Neural cell (in vitro differentiated cells): Measurements from ENCODE around the gene IL36B. TPM values are rescaled to one million over a fixed set of nuclear protein-coding genes. Genes with fewer than 3 reads are reported as not detected.

Source experiments
- H2AFZ ChIP-seq: fragments of 200-600, 300-800 bp; sonication (generic), shearing (Covaris generic); 2 replicates; pipeline ENCODE4 v1.6.0; 2014; ENCODE audit warnings: low read depth, mild to moderate bottlenecking, antibody characterized with exemption, low read length, moderate library complexity
- H3F3A ChIP-seq: fragments of 200-600 bp; shearing (Covaris generic); 2 replicates; pipeline ENCODE4 v1.6.1; 2016; ENCODE audit warnings: mild to moderate bottlenecking, moderate library complexity, mixed read lengths, antibody characterized with exemption, low read length; ENCODE audit not compliant: insufficient read depth, poor library complexity, severe bottlenecking
- H3K27ac ChIP-seq: fragments of 200-600, 300-800 bp; sonication (generic), shearing (Covaris generic); 2 replicates; pipeline ENCODE4 v1.5.1; 2014; ENCODE audit warnings: mild to moderate bottlenecking, low read length, moderate library complexity
- H3K27me3 ChIP-seq: fragments of 300-800, 200-600 bp; sonication (generic), shearing (Covaris generic); 2 replicates; pipeline ENCODE4 v1.6.0; 2014; ENCODE audit warnings: mild to moderate bottlenecking, low read depth, low read length, moderate library complexity; ENCODE audit not compliant: insufficient read depth
- H3K36me3 ChIP-seq: fragments of 300-800, 200-600 bp; sonication (generic), shearing (Covaris generic); 2 replicates; pipeline ENCODE4 v1.5.1; 2014; ENCODE audit warnings: mild to moderate bottlenecking, antibody characterized with exemption, low read length, moderate library complexity; ENCODE audit not compliant: insufficient read depth
- H3K4me2 ChIP-seq: fragments of 300-800, 200-600 bp; sonication (generic), shearing (Covaris generic); 2 replicates; pipeline ENCODE4 v1.6.0; 2014; ENCODE audit warnings: mild to moderate bottlenecking, low read length
- H3K4me3 ChIP-seq: fragments of 300-800, 200-600 bp; sonication (generic), shearing (Covaris generic); 2 replicates; pipeline ENCODE4 v1.5.1; 2014; ENCODE audit warnings: mild to moderate bottlenecking, low read length, moderate library complexity
- H3K79me2 ChIP-seq: fragments of 200-600 bp; shearing (Covaris generic); replicated peaks from 2 replicates; pipeline ENCODE4 v1.6.0; 2014; ENCODE audit warnings: mild to moderate bottlenecking, low read length, moderate library complexity; ENCODE audit not compliant: insufficient read depth
- H3K9ac ChIP-seq: fragments of 300-800, 200-600 bp; sonication (generic), shearing (Covaris generic); 2 replicates; pipeline ENCODE4 v1.6.1; 2016; ENCODE audit warnings: mild to moderate bottlenecking, low read length, mixed read lengths
- H3K9me2 ChIP-seq: fragments of 200-600 bp; shearing (Covaris generic); 2 replicates; pipeline ENCODE4 v1.6.1; 2016; ENCODE audit warnings: mild to moderate bottlenecking, low read length, mixed read lengths; ENCODE audit not compliant: insufficient read depth
- H3K9me3 ChIP-seq: fragments of 200-600, 300-800 bp; sonication (generic), shearing (Covaris generic); 2 replicates; pipeline ENCODE4 v1.6.1; 2016; ENCODE audit warnings: mild to moderate bottlenecking, mixed run types, low read length, moderate library complexity, mixed read lengths
- H4K20me1 ChIP-seq: fragments of 200-600 bp; shearing (Covaris generic); 2 replicates; pipeline ENCODE4 v1.6.1; 2016; ENCODE audit warnings: mild to moderate bottlenecking, mixed run types; ENCODE audit not compliant: insufficient read depth
- EP300 ChIP-seq: fragments of 450-650 bp; conservative IDR thresholded peaks from 2 replicates; pipeline ENCODE4 v1.6.1; 2014; ENCODE audit warnings: antibody characterized with exemption, mild to moderate bottlenecking, moderate library complexity; ENCODE audit not compliant: poor library complexity, severe bottlenecking
- EZH2 ChIP-seq: fragments of 200-600, 300-800 bp; shearing (Covaris generic), sonication (generic); IDR thresholded peaks from 2 replicates; pipeline ENCODE4 v1.6.1; 2014; ENCODE audit warnings: antibody characterized with exemption, low read length, borderline replicate concordance, mild to moderate bottlenecking; ENCODE audit not compliant: insufficient read depth, poor library complexity, severe bottlenecking
- MXI1 ChIP-seq: fragments of 450-650 bp; conservative IDR thresholded peaks from 2 replicates; pipeline ENCODE4 v1.6.1; 2014; ENCODE audit warnings: antibody characterized with exemption, mild to moderate bottlenecking; ENCODE audit not compliant: poor library complexity, severe bottlenecking
- POLR2AphosphoS5 ChIP-seq: IDR thresholded peaks from 2 replicates; pipeline ENCODE4 v1.6.1; 2012
- RAD21 ChIP-seq: fragments of 450-650 bp; conservative IDR thresholded peaks from 2 replicates; pipeline ENCODE4 v1.6.1; 2014; ENCODE audit warnings: antibody characterized with exemption, mild to moderate bottlenecking, moderate library complexity
- SMC3 ChIP-seq: fragments of 450-650 bp; conservative IDR thresholded peaks from 2 replicates; pipeline ENCODE4 v1.6.1; 2014; ENCODE audit warnings: antibody characterized with exemption, mild to moderate bottlenecking, moderate library complexity; ENCODE audit not compliant: poor library complexity
- TAF1 ChIP-seq: IDR thresholded peaks from 2 replicates; pipeline ENCODE4 v1.6.1; 2012; ENCODE audit warnings: low read depth
- polyA plus RNA-seq: library from polyadenylated mRNA; depleted of rRNA; stranded (reverse); fragments of >200 nt; gene quantifications from 2 replicates; pipeline ENCODE4 v1.2.3, GENCODE V29; 2014
- TF ChIP-seq, protein P1 (sequence below): IDR thresholded peaks from 2 replicates; pipeline ENCODE4 v1.6.1; 2012; ENCODE audit warnings: borderline replicate concordance
- TF ChIP-seq, protein P2 (sequence below): fragments of 450-650 bp; IDR thresholded peaks from 2 replicates; pipeline ENCODE4 v1.5.1; 2014; ENCODE audit warnings: antibody characterized with exemption, mild to moderate bottlenecking, moderate library complexity; ENCODE audit not compliant: poor library complexity, severe bottlenecking

The IL36B gene
- polyA plus RNA-seq, 1 donor from 2014 or later, result not detected

GRCh38 chr2:112980537-112980936, 72.1 kb downstream of the IL36B start:
- Histone ChIP-seq H3K27me3 (no peaks in the 10 kb centered on the region), H3K36me3 (no peaks in the 10 kb centered on the region), H3K9ac (no peak overlapping the region), H3K79me2 (no peaks in the 10 kb centered on the region), H3K4me3 (no peak overlapping the region), H3F3A (no peaks in the 10 kb centered on the region), H3K4me2 (no peak overlapping the region), H4K20me1 (no peaks in the 10 kb centered on the region), H3K9me3 (no peaks in the 10 kb centered on the region), H3K9me2 (no peaks in the 10 kb centered on the region), H3K27ac (no peak overlapping the region), H2AFZ (no peak overlapping the region)
- TF ChIP-seq, protein P1, sequence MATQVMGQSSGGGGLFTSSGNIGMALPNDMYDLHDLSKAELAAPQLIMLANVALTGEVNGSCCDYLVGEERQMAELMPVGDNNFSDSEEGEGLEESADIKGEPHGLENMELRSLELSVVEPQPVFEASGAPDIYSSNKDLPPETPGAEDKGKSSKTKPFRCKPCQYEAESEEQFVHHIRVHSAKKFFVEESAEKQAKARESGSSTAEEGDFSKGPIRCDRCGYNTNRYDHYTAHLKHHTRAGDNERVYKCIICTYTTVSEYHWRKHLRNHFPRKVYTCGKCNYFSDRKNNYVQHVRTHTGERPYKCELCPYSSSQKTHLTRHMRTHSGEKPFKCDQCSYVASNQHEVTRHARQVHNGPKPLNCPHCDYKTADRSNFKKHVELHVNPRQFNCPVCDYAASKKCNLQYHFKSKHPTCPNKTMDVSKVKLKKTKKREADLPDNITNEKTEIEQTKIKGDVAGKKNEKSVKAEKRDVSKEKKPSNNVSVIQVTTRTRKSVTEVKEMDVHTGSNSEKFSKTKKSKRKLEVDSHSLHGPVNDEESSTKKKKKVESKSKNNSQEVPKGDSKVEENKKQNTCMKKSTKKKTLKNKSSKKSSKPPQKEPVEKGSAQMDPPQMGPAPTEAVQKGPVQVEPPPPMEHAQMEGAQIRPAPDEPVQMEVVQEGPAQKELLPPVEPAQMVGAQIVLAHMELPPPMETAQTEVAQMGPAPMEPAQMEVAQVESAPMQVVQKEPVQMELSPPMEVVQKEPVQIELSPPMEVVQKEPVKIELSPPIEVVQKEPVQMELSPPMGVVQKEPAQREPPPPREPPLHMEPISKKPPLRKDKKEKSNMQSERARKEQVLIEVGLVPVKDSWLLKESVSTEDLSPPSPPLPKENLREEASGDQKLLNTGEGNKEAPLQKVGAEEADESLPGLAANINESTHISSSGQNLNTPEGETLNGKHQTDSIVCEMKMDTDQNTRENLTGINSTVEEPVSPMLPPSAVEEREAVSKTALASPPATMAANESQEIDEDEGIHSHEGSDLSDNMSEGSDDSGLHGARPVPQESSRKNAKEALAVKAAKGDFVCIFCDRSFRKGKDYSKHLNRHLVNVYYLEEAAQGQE, result no peak
- no peak for TF ChIP-seq MXI1
- no peak for TF ChIP-seq RAD21
- TF ChIP-seq, protein P2, sequence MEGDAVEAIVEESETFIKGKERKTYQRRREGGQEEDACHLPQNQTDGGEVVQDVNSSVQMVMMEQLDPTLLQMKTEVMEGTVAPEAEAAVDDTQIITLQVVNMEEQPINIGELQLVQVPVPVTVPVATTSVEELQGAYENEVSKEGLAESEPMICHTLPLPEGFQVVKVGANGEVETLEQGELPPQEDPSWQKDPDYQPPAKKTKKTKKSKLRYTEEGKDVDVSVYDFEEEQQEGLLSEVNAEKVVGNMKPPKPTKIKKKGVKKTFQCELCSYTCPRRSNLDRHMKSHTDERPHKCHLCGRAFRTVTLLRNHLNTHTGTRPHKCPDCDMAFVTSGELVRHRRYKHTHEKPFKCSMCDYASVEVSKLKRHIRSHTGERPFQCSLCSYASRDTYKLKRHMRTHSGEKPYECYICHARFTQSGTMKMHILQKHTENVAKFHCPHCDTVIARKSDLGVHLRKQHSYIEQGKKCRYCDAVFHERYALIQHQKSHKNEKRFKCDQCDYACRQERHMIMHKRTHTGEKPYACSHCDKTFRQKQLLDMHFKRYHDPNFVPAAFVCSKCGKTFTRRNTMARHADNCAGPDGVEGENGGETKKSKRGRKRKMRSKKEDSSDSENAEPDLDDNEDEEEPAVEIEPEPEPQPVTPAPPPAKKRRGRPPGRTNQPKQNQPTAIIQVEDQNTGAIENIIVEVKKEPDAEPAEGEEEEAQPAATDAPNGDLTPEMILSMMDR, result no peak
- no peak for TF ChIP-seq POLR2AphosphoS5
- TF ChIP-seq SMC3, result no peak
- TF ChIP-seq EP300, result no peak
- TF ChIP-seq EZH2, result no peak
- no peak for TF ChIP-seq TAF1

- Histone ChIP-seq H4K20me1 (no peaks in the 10 kb centered on the region), H3F3A (no peaks in the 10 kb centered on the region), H3K36me3 (no peaks in the 10 kb centered on the region), H3K9me2 (no peaks in the 10 kb centered on the region), H3K79me2 (no peaks in the 10 kb centered on the region), H3K4me3 (no peak overlapping the region), H3K27me3 (no peaks in the 10 kb centered on the region), H3K27ac (no peak overlapping the region), H3K9ac (no peak overlapping the region), H3K9me3 (no peaks in the 10 kb centered on the region), H2AFZ (no peak overlapping the region), H3K4me2 (no peak overlapping the region)
- TF ChIP-seq, protein P1, result no peak
- TF ChIP-seq, protein P2, result no peak
- TF ChIP-seq EZH2 (no peak), MXI1 (no peak), POLR2AphosphoS5 (no peak), RAD21 (no peak), TAF1 (no peak), EP300 (no peak), SMC3 (no peak)
Observed at GRCh38 chr2:112979731-112980130, 72.9 kb downstream of the IL36B start.
